Neural progenitor cell (in vitro differentiated cells): ENCODE measurements around the gene LACTB. TPM values are rescaled to one million over a fixed set of nuclear protein-coding genes. Genes with fewer than 3 reads are reported as not detected.

ENCODE experiments used
- DNase-seq: peaks from one replicate; pipeline ENCODE4 v3.0.0-alpha.2; 2016; ENCODE audit warnings: low spot score
- H2AFZ ChIP-seq: fragments of 200-600 bp; sonication (generic); replicated peaks from 2 replicates; pipeline ENCODE4 v1.6.1; 2016; ENCODE audit warnings: antibody characterized with exemption
- H3F3A ChIP-seq: fragments of 200-600 bp; sonication (generic); 2 replicates; pipeline ENCODE4 v1.6.1; 2016; ENCODE audit warnings: antibody characterized with exemption, low read depth
- H3K27ac ChIP-seq: fragments of 200-600 bp; sonication (generic); 2 replicates; pipeline ENCODE4 v1.5.1; 2016; ENCODE audit warnings: mild to moderate bottlenecking
- H3K27me3 ChIP-seq: fragments of 200-600 bp; sonication (generic); 2 replicates; pipeline ENCODE4 v1.6.1; 2016; ENCODE audit warnings: mild to moderate bottlenecking, moderate library complexity
- H3K36me3 ChIP-seq: fragments of 200-600 bp; sonication (generic); 2 replicates; pipeline ENCODE4 v1.5.1; 2016
- H3K4me1 ChIP-seq: fragments of 200-600 bp; sonication (generic); 2 replicates; pipeline ENCODE4 v1.6.1; 2016; ENCODE audit warnings: mixed run types
- H3K4me2 ChIP-seq: fragments of 200-600 bp; sonication (generic); 2 replicates; pipeline ENCODE4 v1.6.1; 2016
- H3K4me3 ChIP-seq: fragments of 200-600 bp; sonication (generic); 2 replicates; pipeline ENCODE4 v1.5.1; 2016
- H3K79me2 ChIP-seq: fragments of 200-600 bp; sonication (generic); 2 replicates; pipeline ENCODE4 v1.6.1; 2016; ENCODE audit warnings: low read depth
- H3K9ac ChIP-seq: fragments of 200-600 bp; sonication (generic); 2 replicates; pipeline ENCODE4 v1.6.1; 2016
- H3K9me3 ChIP-seq: fragments of 200-600 bp; sonication (generic); 2 replicates; pipeline ENCODE4 v1.5.1; 2016; ENCODE audit warnings: low read depth
- H4K20me1 ChIP-seq: fragments of 200-600 bp; sonication (generic); 2 replicates; pipeline ENCODE4 v1.6.1; 2016; ENCODE audit warnings: low read depth
- H3K27ac Mint-ChIP-seq: 3 replicates; pipeline ENCODE4 v1.8.0; 2021; ENCODE audit warnings: mixed read lengths
- H3K27me3 Mint-ChIP-seq: 2 replicates; pipeline ENCODE4 v1.8.0; 2022; ENCODE audit warnings: low read depth, mild to moderate bottlenecking, inconsistent platforms, moderate library complexity, mixed read lengths; ENCODE audit not compliant: insufficient read depth
- H3K36me3 Mint-ChIP-seq: 3 replicates; pipeline ENCODE4 v1.8.0; 2021; ENCODE audit warnings: mixed read lengths
- H3K4me1 Mint-ChIP-seq: 3 replicates; pipeline ENCODE4 v1.8.0; 2021; ENCODE audit warnings: mixed read lengths
- H3K4me3 Mint-ChIP-seq: 3 replicates; pipeline ENCODE4 v1.8.0; 2021; ENCODE audit warnings: mild to moderate bottlenecking, moderate library complexity, mixed read lengths
- H3K9me3 Mint-ChIP-seq: 3 replicates; pipeline ENCODE4 v1.8.0; 2020; ENCODE audit warnings: mixed read lengths
- CTCF ChIP-seq: fragments of 200-600 bp; sonication (generic); IDR thresholded peaks from 2 replicates; pipeline ENCODE4 v1.5.1; 2017; ENCODE audit warnings: antibody characterized with exemption, mild to moderate bottlenecking
- total RNA-seq: library from RNA; depleted of rRNA; stranded (reverse); fragments of >200 nt; gene quantifications from 2 replicates; pipeline ENCODE4 v1.2.3, GENCODE V29; 2015; ENCODE audit warnings: low replicate concordance

Gene LACTB
- total RNA-seq, 1 donor from 2014 or later = 3.6 TPM

GRCh38 chr15:63190769-63191649, 69.3 kb downstream of the LACTB start:
- Histone ChIP-seq H3K27ac (no peak overlapping the region), H3K79me2 (peaks cover 63% of the 10 kb centered on the region), H3K27me3 (no peaks in the 10 kb centered on the region), H3F3A (peaks cover 12% of the 10 kb centered on the region), H3K36me3 (no peaks in the 10 kb centered on the region), H3K4me1 (peaks cover 38% of the 10 kb centered on the region), H2AFZ (no peak overlapping the region), H3K9me3 (no peaks in the 10 kb centered on the region), H3K9ac (no peak overlapping the region), H3K4me2 (peak overlapping the region; percentile 78), H3K4me3 (peak overlapping the region; percentile 98), H4K20me1 (peaks cover 27% of the 10 kb centered on the region)
- H3K27ac Mint-ChIP-seq = no peak overlapping the region
- H3K4me3 Mint-ChIP-seq = peak overlapping the region; percentile 88
- no peak for TF ChIP-seq CTCF
- peaks cover 3% of the 10 kb centered on the region for H3K27me3 Mint-ChIP-seq
- no peak for DNase-seq
- H3K9me3 Mint-ChIP-seq = no peaks in the 10 kb centered on the region
- H3K4me1 Mint-ChIP-seq = peaks cover 54% of the 10 kb centered on the region
- H3K36me3 Mint-ChIP-seq = peaks cover 2% of the 10 kb centered on the region

Other genes with a start within 250 kb of the LACTB start
- gene TPM1, start 79.1 kb upstream of the LACTB start, total RNA-seq = 614 and 623 TPM in 2 replicates
- gene RPS27L, start 35.6 kb downstream of the LACTB start, total RNA-seq = 57.8 and 111 TPM in 2 replicates
- gene RAB8B, start 67.7 kb downstream of the LACTB start, total RNA-seq = 61.3 and 107 TPM in 2 replicates
- 2.7 and 4.0 TPM in 2 replicates for gene APH1B, start 155.7 kb downstream of the LACTB start, total RNA-seq